Tibial nerve (tissue), 4 donors: Measurements from ENCODE around the gene TMED1. TPM values are rescaled to one million over a fixed set of nuclear protein-coding genes. Genes with fewer than 3 reads are reported as not detected.
"Not testable (repeated sequence)": the region's sequence is repeated elsewhere in the genome, so short reads cannot be mapped to it uniquely, and the experiment has no call there.

Experiments used
- DNase-seq, 2 donors: peaks; one replicate each; pipeline ENCODE4 v3.0.0-alpha.2; 2019; ENCODE audit warnings: low spot score in 2 of 2
- H3K27ac ChIP-seq, 4 donors: fragments of 200-600 bp; sonication (generic) in 3 of 4; one replicate each; pipeline ENCODE4 v1.5.1; 2017 to 2019; ENCODE audit warnings: mild to moderate bottlenecking in 1 of 4
- H3K27me3 ChIP-seq, 2 donors: fragments of 200-600 bp; sonication (generic) in 1 of 2; one replicate each; pipeline versions ENCODE4 v1.5.1 to v1.6.0; 2017 to 2019
- H3K36me3 ChIP-seq, 3 donors: fragments of 200-600 bp; sonication (generic); one replicate each; pipeline ENCODE4 v1.5.1; 2018 to 2019
- H3K4me1 ChIP-seq, 4 donors: fragments of 200-600 bp; sonication (generic) in 3 of 4; one replicate each; pipeline ENCODE4 v1.5.1; 2017 to 2019
- H3K4me3 ChIP-seq, 4 donors: fragments of 200-600 bp; sonication (generic) in 3 of 4; one replicate each; pipeline ENCODE4 v1.5.1; 2017 to 2019; ENCODE audit warnings: mild to moderate bottlenecking in 1 of 4, moderate library complexity in 1 of 4
- H3K9me3 ChIP-seq, 4 donors: fragments of 200-600 bp; sonication (generic) in 3 of 4; one replicate each; pipeline ENCODE4 v1.5.1; 2017 to 2019
- CTCF ChIP-seq, 5 experiments: fragments of 200-600 bp in 3 of 5; fragments of 450-650 bp in 2 of 5; sonication (generic) in 3 of 5; IDR thresholded peaks; one replicate each; pipeline ENCODE4 v1.5.1; 2016 to 2019; ENCODE audit warnings: antibody characterized with exemption in 5 of 5, mild to moderate bottlenecking in 3 of 5, moderate library complexity in 2 of 5
- EP300 ChIP-seq, 2 donors: sonication (generic); formaldehyde crosslinking; IDR thresholded peaks; one replicate each; pipeline ENCODE4 v1.6.1; 2017; ENCODE audit warnings: antibody characterized with exemption in 2 of 2, mild to moderate bottlenecking in 1 of 2
- POLR2A ChIP-seq, 2 donors: fragments of 450-650 bp; IDR thresholded peaks; one replicate each; pipeline ENCODE4 v1.6.1; 2017; ENCODE audit warnings: antibody characterized with exemption in 2 of 2, mild to moderate bottlenecking in 2 of 2, moderate library complexity in 2 of 2
- WGBS, 2 donors: methylation state at CpG; one replicate each; pipeline ENCODE4 v1.1.5; 2018; 5-methylcytosine and 5-hydroxymethylcytosine counted together
- total RNA-seq, 4 donors: library from RNA; depleted of rRNA; stranded (reverse); fragments of >200 nt; gene quantifications; one replicate each; pipeline ENCODE4 v1.1.0, GENCODE V29; 2016

The TMED1 gene
- total RNA-seq, 4 donors from 2014 or later = 18.0 to 33.7 (median 29.7) TPM

- WGBS, 2 donors = 85 to 90% methylated on average over 2 of the region's 2 CpGs
- H3K4me1 ChIP-seq = no peaks in the 10 kb centered on the region
These were observed 10.6 kb upstream of the TMED1 start for GRCh38 chr19:10846500-10847202.

GRCh38 chr19:10842788-10843187 is 6.8 kb upstream of the TMED1 start:
- Histone ChIP-seq H3K36me3 (no peaks in the 10 kb centered on the region), H3K9me3 (peaks cover 0 to 8% (median 0%) of the 10 kb centered on the region in 4 donors), H3K27me3 (no peaks in the 10 kb centered on the region), H3K27ac (no peak overlapping the region), H3K4me1 (no peaks in the 10 kb centered on the region), H3K4me3 (no peak overlapping the region)
- no peak for DNase-seq
- TF ChIP-seq EP300 (IDR thresholded peaks at IDR 0.05) = no peak
- no peak for TF ChIP-seq POLR2A (IDR thresholded peaks at IDR 0.05)
- TF ChIP-seq CTCF (IDR thresholded peaks at IDR 0.05) = no peak
- 81 to 87% methylated on average over 7 of the region's 7 CpGs for WGBS, 2 donors

More at GRCh38 chr19:10846500-10847202, 10.6 kb upstream of the TMED1 start:
- no peak for DNase-seq
- TF ChIP-seq EP300 (IDR thresholded peaks at IDR 0.05) (no peak), CTCF (IDR thresholded peaks at IDR 0.05) (no peak), POLR2A (IDR thresholded peaks at IDR 0.05) (no peak)
- Histone ChIP-seq H3K27ac (no peak overlapping the region), H3K9me3 (peaks cover 0 to 7% (median 0%) of the 10 kb centered on the region in 4 donors), H3K4me3 (no peak overlapping the region), H3K36me3 (no peaks in the 10 kb centered on the region), H3K27me3 (peaks cover 0 to 16% of the 10 kb centered on the region in 2 donors)

GRCh38 chr19:10839114-10840050 is 3.4 kb upstream of the TMED1 start:
- TF ChIP-seq POLR2A (IDR thresholded peaks at IDR 0.05) (no peak), CTCF (IDR thresholded peaks at IDR 0.05) (no peak), EP300 (IDR thresholded peaks at IDR 0.05) (no peak)
- no peaks in the 10 kb centered on the region for H3K27me3 ChIP-seq
- WGBS, 2 donors = 88 to 89% methylated on average over 10 of the region's 10 CpGs
- H3K36me3 ChIP-seq = no peaks in the 10 kb centered on the region
- H3K9me3 ChIP-seq = peaks cover 0 to 9% (median 0%) of the 10 kb centered on the region in 4 donors
- H3K27ac ChIP-seq = no peak overlapping the region
- no peak overlapping the region for H3K4me3 ChIP-seq
- H3K4me1 ChIP-seq = peaks cover 0 to 17% (median 2%) of the 10 kb centered on the region in 4 donors
- DNase-seq = no peak

GRCh38 chr19:10838377-10838776 is 2.4 kb upstream of the TMED1 start:
- H3K27ac ChIP-seq = no peak overlapping the region
- H3K9me3 ChIP-seq = peaks cover 0 to 9% (median 0%) of the 10 kb centered on the region in 4 donors
- no peak for DNase-seq
- H3K27me3 ChIP-seq = no peaks in the 10 kb centered on the region
- no peak overlapping the region for H3K4me3 ChIP-seq
- peaks cover 0 to 17% (median 2%) of the 10 kb centered on the region in 4 donors for H3K4me1 ChIP-seq
- H3K36me3 ChIP-seq = peaks cover 0 to 8% (median 0%) of the 10 kb centered on the region in 3 donors
- TF ChIP-seq POLR2A (IDR thresholded peaks at IDR 0.05) (no peak), EP300 (IDR thresholded peaks at IDR 0.05) (no peak), CTCF (IDR thresholded peaks at IDR 0.05) (no peak)
- 79 to 87% methylated on average over 11 of the region's 11 CpGs for WGBS, 2 donors

- DNase-seq, H3K27me3 ChIP-seq, H3K9me3 ChIP-seq, H3K4me3 ChIP-seq, H3K27ac ChIP-seq: not testable (repeated sequence)
- peaks cover 0 to 16% (median under 1%) of the 10 kb centered on the region in 3 donors for H3K36me3 ChIP-seq
- 92 to 94% methylated on average over 7 of the region's 7 CpGs for WGBS, 2 donors
- H3K4me1 ChIP-seq = peaks cover 0 to 17% (median 2%) of the 10 kb centered on the region in 4 donors
These were observed 1.6 kb upstream of the TMED1 start for GRCh38 chr19:10837649-10838048.
